ENCODE results near the gene FOXF2. TPM values are rescaled to one million over a fixed set of nuclear protein-coding genes. Genes with fewer than 3 reads are reported as not detected.

FOXF2 gene
- total and polyA plus RNA-seq, 2 of the 4 experiments (the other 2 are of a cell fraction), result 2.5 to 16.3 TPM

GRCh38 chr6:1396952-1397868 is 7.8 kb downstream of the FOXF2 start:
- no peak overlapping the region for H4K91ac ChIP-seq (ENCODE audit: insufficient read depth, low read depth, low read length)
- peaks cover 13 to 19% of the 10 kb centered on the region in 2 experiments for H3K79me1 ChIP-seq (ENCODE audit: low read depth in 1 of 2, low read length in 2 of 2)
- no peak overlapping the region for H2BK15ac ChIP-seq (ENCODE audit: low read depth, low read length)
- dilution Hi-C loops (cut with HindIII; ENCODE audit: low sequenced_read_pairs, unreplicated experiment) (no loop called here), in situ Hi-C loops (cut with MboI; ENCODE audit: low sequenced_read_pairs) (loop anchor here (10.0 to 25.0 kb wide), 2 partner anchors 485 to 802 kb away; no protein-coding TSS in a partner anchor), intact Hi-C loops (cut with micrococcal nuclease) (loop anchor here (1.0 to 5.0 kb wide), 4 partner anchors 40 to 675 kb away; no protein-coding TSS in a partner anchor)
- H4K8ac ChIP-seq (ENCODE audit: low read depth in 2 of 2, low read length in 2 of 2), result no peak overlapping the region
- H3K9me1 ChIP-seq (ENCODE audit: insufficient read depth, low read length), result 0 out of 2 replicates have a peak, but pooled peaks cover 3% of the 10 kb centered on the region
- ChIA-PET CTCF (interaction anchor here (0.5 to 1.9 kb wide), 15 partner anchors 8 to 804 kb away, joined by 3 to 15 read pairs (median 4); no protein-coding TSS in a partner anchor), POLR2A (ENCODE audit: unreplicated experiment) (interaction anchor here (0.7 kb wide), 2 partner anchors 9 to 705 kb away, joined by 5 to 6 read pairs; no protein-coding TSS in a partner anchor)
- ATAC-seq (ENCODE audit: low read depth) (peak; percentile 55), DNase-seq (peak; percentile 98)
- H2BK20ac ChIP-seq (ENCODE audit: low read depth, low read length), result no peak overlapping the region
- H2AK9ac ChIP-seq (replicated peaks; ENCODE audit: low read depth, low read length, poor library complexity), result no peak overlapping the region
- H3K4me3 ChIP-seq (ENCODE audit: insufficient read depth, low read depth, low read length), result no peak overlapping the region
- peaks cover 19% of the 10 kb centered on the region for H3K4me1 ChIP-seq (ENCODE audit: control insufficient read depth, insufficient read depth, low read length)
- H3K56ac ChIP-seq (ENCODE audit: extremely low read depth, insufficient read depth, low read length), result no peak overlapping the region
- H3K9me3 ChIP-seq (ENCODE audit: control insufficient read depth, insufficient read depth, low read length), result no peaks in the 10 kb centered on the region
- no peak overlapping the region for H2AK5ac ChIP-seq (ENCODE audit: low read depth, low read length)
- H3K18ac ChIP-seq (ENCODE audit: low read depth, low read length), result no peak overlapping the region
- 0 out of 2 replicates have a peak, but pooled peaks cover 2% of the 10 kb centered on the region for H4K20me1 ChIP-seq (ENCODE audit: insufficient read depth, low read length)
- BruUV-seq (replicated peaks), result no TSS peak
- H2BK5ac ChIP-seq (ENCODE audit: low read depth, low read length, poor library complexity, severe bottlenecking), result no peak overlapping the region
- no peak overlapping the region for H3K4ac ChIP-seq (ENCODE audit: low read depth, low read length)
- no peak overlapping the region for H3K14ac ChIP-seq (replicated peaks; ENCODE audit: low read depth, low read length)
- no peaks in the 10 kb centered on the region; the same call in 1 of the 2 replicates for H3K27me3 ChIP-seq (ENCODE audit: control insufficient read depth, insufficient read depth, low read length)
- H3K36me3 ChIP-seq (ENCODE audit: control insufficient read depth, insufficient read depth, low read length), result peaks cover 6% of the 10 kb centered on the region
- H3K27ac ChIP-seq (ENCODE audit: insufficient read depth, low read length), result no peak overlapping the region
- no peak overlapping the region for H3K4me2 ChIP-seq (ENCODE audit: low read depth, low read length)
- no peak overlapping the region for H2BK120ac ChIP-seq (ENCODE audit: low read depth, low read length)
- WGBS, 2 experiments (ENCODE audit: extremely low coverage in 2 of 2, insufficient read length in 1 of 2), result 40% methylated on average over 12 of the region's 28 CpGs; no CpG with 5 or more reads in 1 of the 2 experiments
- H2AFZ ChIP-seq (replicated peaks; ENCODE audit: low read length, poor library complexity), result no peak overlapping the region
- H3K23ac ChIP-seq (ENCODE audit: low read depth, low read length), result no peak overlapping the region
- no peak overlapping the region for H4K5ac ChIP-seq (ENCODE audit: low read depth, low read length)
- H3K9ac ChIP-seq (ENCODE audit: low read depth, low read length), result no peak overlapping the region
- TF ChIP-seq RAD21 (IDR thresholded peaks at IDR 0.05; ENCODE audit: low read length) (peak; percentile 93), MAZ (IDR thresholded peaks at IDR 0.05; ENCODE audit: borderline replicate concordance, low read depth, low read length) (peak; percentile 54; the same call in 1 of the 2 replicates), MXI1 (IDR thresholded peaks at IDR 0.05; ENCODE audit: borderline replicate concordance, low read depth, low read length) (peak; percentile 91), NFE2L2 (IDR thresholded peaks at IDR 0.05; ENCODE audit: low read depth, low read length) (peak; percentile 32; the same call in 1 of the 2 replicates), SMC3 (IDR thresholded peaks at IDR 0.05; ENCODE audit: low read depth, low read length) (peak; percentile 95), RCOR1 (IDR thresholded peaks at IDR 0.05; ENCODE audit: insufficient replicate concordance, low read length) (peak; percentile 20), CHD1 (IDR thresholded peaks at IDR 0.05; ENCODE audit: low read depth, low read length) (no peak; the same call in 1 of the 2 replicates), BHLHE40 (IDR thresholded peaks at IDR 0.05; ENCODE audit: low read depth, low read length) (peak; percentile 96), FOS (IDR thresholded peaks at IDR 0.05; ENCODE audit: low read depth, low read length) (0 out of 2 replicates have a peak, but pooled peaks have one; percentile 43), POLR2A (IDR thresholded peaks at IDR 0.05; ENCODE audit: low read depth, low read length) (peak; percentile 46; the same call in 1 of the 2 replicates), MAFK (IDR thresholded peaks at IDR 0.05; ENCODE audit: low read depth, low read length) (no peak), CEBPB (IDR thresholded peaks at IDR 0.05; ENCODE audit: low read depth, low read length) (0 out of 2 replicates have a peak, but pooled peaks have one; percentile 2)
- TF ChIP-seq, protein P1, sequence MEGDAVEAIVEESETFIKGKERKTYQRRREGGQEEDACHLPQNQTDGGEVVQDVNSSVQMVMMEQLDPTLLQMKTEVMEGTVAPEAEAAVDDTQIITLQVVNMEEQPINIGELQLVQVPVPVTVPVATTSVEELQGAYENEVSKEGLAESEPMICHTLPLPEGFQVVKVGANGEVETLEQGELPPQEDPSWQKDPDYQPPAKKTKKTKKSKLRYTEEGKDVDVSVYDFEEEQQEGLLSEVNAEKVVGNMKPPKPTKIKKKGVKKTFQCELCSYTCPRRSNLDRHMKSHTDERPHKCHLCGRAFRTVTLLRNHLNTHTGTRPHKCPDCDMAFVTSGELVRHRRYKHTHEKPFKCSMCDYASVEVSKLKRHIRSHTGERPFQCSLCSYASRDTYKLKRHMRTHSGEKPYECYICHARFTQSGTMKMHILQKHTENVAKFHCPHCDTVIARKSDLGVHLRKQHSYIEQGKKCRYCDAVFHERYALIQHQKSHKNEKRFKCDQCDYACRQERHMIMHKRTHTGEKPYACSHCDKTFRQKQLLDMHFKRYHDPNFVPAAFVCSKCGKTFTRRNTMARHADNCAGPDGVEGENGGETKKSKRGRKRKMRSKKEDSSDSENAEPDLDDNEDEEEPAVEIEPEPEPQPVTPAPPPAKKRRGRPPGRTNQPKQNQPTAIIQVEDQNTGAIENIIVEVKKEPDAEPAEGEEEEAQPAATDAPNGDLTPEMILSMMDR (conservative IDR thresholded peaks at IDR 0.05; ENCODE audit: low read depth, low read length), result peak; percentile 98
- TF ChIP-seq, protein P2, sequence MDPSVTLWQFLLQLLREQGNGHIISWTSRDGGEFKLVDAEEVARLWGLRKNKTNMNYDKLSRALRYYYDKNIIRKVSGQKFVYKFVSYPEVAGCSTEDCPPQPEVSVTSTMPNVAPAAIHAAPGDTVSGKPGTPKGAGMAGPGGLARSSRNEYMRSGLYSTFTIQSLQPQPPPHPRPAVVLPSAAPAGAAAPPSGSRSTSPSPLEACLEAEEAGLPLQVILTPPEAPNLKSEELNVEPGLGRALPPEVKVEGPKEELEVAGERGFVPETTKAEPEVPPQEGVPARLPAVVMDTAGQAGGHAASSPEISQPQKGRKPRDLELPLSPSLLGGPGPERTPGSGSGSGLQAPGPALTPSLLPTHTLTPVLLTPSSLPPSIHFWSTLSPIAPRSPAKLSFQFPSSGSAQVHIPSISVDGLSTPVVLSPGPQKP (IDR thresholded peaks at IDR 0.05; ENCODE audit: borderline replicate concordance, low read depth, low read length), result no peak

Measured in IMR-90 (cell line).